Renal cortical epithelial cell (primary cell): ENCODE results near the gene FKBP5. TPM values are rescaled to one million over a fixed set of nuclear protein-coding genes. Genes with fewer than 3 reads are reported as not detected.
"Not testable (repeated sequence)": the region's sequence is repeated elsewhere in the genome, so short reads cannot be mapped to it uniquely, and the experiment has no call there.

Experiments used
- DNase-seq: peaks from one replicate; pipeline ENCODE4 v3.0.0-alpha.2; 2011; ENCODE audit warnings: low read depth
- total RNA-seq: library from RNA; depleted of rRNA; stranded (reverse); fragments of >200 nt; gene quantifications from 2 replicates; pipeline ENCODE4 v1.2.3, GENCODE V29; 2014

Gene FKBP5
- total RNA-seq, 1 donor from 2014 or later, result 146 TPM

DNA sequence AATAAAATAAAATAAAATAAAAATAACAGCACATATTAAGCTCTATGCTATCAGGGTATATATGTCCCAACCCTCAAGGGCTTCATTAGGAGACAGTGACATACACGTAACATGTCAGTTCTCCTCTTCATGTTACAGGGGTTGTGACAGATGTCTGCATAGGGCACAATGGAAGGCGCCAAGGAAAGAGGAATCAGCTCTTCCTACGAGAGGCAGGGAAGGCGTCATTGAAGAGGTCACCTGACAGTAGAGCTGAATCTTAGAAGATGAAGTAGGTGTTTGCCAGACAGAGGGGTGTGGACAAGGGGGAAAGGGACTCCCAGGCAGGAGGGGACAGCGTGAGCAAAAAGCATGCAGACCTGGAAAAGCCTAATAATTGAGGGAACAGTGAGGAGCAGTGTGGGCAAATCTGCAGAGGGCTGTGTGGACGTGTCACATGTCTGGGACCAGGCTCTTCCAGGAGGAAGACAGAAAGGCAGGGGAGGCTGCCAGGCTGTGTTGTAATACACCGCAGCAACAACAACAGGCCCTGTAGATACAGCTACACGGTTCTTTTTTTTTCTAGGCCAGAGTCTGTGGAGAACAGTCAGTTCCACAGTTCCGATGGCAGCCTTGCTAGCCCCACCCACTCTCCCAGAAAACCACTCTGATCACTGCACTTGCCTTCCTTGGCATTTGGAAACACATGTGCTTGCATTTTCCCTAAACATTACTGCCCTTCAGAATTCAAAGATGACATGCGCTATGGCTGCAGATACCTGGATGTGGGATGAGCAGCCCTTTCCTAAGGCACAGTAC lies 2.5 kb upstream of the FKBP5 start:
- peak; percentile 82 for DNase-seq

DNA sequence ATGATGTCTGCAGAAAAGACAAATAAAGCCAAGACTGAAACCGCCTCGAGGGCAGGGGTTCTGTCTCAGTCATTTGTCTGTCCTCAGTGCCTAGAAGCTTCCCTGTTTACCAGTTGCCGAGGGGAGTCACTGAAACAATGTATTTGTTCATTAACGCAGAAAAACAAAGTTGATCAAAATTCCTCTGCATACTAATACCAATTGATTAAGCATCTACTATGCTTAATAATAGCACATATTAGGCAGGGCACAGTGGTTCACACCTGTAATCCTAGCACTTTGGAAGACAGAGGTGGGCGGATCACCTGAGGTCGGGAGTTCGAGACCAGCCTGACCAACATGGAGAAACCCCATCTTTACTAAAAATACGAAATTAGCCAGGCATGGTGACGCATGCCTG lies 1.8 kb upstream of the FKBP5 start:
- DNase-seq, result no peak

- not testable (repeated sequence) for DNase-seq
Measured at GRCh38 chr6:35690006-35690405, 1.3 kb upstream of the FKBP5 start.

DNA sequence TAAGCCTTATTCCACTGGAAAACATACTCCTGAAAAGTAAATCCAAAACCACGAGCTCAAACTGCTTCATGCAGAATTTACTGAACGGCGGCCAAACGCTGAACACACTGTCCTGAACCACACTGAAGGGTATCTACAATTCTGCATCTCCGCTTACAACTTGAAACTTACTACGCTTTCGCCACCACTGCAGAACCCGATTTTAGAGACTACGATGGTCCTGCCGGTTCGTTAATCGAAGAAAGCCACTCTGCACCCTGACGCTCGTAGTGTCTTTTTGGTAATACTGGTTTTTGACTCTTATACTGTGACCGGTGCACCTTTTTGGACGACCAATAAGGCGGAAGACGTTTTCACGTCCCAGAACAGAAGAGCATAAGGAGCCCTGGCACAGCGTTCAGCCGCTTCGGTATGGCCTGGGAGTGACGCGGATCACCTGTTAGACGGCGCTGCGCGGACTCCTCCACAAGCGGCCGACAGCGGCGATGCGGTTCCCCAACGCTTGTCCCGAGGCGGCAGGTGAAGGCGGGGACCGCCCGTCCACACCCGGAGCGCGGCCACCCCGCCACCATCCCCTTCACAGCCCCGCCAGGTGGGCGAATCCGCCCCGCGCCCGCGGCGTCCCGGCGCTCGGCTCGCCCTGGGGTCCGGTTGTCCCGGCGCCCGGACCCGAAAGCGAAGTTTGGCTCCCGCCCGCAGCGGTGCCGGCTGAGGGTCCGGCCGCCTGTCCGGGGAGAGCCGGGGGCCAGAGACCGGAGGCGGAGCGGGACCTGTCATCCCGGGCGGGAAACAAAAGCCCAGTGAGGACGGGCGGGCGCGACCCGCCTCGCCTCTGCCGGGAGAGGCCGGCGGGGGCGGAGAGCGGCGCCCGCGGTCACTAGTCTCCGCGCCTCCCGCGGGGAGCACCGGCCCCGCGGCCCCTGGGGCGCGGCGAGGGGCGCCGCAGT lies 784 bp downstream of the FKBP5 start:
- no peak for DNase-seq

DNA sequence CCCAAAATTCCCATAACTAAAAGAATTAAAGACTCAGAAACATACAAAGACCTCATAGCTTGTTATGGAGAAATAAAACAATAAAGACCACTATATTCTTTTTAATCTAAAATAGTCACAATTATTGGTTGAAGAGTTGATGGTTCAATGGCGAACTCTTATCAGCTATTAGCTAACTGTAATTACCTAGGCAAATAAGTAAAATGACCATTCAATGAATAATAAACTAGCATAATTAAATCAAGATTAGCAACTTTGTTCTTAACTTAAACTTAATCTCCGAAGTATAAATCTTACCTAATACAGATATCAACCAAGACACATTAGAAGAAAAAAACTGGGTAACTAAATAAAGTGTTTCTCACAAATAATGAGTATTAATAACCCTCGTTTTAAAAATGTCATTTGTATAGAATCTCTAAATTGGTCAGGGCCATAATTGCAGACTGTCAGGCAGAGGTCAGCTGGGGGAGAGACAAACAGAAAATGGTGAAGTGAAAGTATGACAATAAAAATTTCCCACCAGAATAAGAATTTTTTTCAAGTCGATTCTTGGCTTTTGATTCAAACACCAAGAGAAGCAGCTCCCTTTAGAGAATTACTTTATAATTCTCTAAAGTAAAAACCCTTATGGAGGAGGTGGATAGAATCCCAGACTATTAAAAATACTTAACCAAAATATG lies 1.7 kb downstream of the FKBP5 start:
- no peak for DNase-seq

DNA sequence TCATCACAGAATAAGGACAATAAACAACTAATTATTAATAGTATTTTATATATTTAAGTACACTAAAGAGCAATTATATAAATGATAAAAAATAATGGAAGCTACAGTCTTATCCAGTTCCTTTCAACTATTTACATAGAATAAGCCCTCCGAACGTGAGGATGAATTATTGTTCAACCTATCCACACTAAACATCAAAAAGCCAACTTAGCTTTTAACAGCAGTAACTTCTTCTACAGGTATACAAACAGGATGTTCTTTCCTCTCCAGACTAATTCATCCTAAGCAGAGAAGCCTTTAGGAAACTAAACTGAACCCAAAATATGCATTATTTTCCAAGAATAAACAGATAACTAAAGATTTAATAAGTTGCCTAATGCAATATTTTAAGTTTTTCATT lies 2.3 kb downstream of the FKBP5 start:
- no peak for DNase-seq

DNA sequence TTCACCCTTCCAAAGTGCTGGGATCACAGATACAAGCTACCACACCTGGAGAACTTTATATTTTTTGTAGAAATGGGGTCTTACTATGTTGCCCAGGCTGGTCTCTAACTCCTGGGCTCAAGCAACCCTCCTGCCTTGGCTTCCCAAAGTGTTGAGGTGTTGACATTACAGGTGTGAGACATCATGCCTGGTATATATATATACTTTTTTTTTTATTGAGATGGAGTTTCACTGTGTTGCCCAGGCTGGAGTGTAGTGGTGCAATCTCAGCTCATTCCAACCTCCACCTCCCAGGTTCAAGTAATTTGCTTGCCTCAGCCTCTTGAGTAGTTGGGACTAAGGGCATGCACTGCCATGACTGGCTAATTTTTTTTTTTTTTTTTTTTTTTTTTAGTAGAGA lies 5.4 kb downstream of the FKBP5 start:
- no peak for DNase-seq

GRCh38 chr6:35681298-35681697 lies 7.4 kb downstream of the FKBP5 start:
- no peak for DNase-seq

GRCh38 chr6:35679399-35679798 lies 9.3 kb downstream of the FKBP5 start:
- DNase-seq, result no peak

DNA sequence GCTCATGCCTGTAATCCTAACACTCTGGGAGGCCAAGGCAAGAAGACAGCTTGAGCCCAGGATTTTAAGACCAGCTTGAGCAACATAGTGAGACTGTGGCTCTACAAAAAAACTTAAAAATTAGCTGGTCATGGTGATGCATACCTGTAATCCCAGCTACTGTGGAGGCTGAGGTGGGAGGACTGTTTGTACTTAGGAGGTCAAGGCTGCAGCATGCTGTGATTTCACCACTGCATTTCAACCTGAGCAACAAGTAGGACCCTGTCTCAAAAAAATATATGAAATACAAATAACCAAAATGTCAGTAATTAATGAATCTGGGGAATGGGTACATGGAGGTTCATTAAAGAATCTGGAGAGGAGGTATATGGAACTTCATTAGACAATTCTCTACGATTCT lies 9.9 kb downstream of the FKBP5 start:
- DNase-seq, result no peak

DNA sequence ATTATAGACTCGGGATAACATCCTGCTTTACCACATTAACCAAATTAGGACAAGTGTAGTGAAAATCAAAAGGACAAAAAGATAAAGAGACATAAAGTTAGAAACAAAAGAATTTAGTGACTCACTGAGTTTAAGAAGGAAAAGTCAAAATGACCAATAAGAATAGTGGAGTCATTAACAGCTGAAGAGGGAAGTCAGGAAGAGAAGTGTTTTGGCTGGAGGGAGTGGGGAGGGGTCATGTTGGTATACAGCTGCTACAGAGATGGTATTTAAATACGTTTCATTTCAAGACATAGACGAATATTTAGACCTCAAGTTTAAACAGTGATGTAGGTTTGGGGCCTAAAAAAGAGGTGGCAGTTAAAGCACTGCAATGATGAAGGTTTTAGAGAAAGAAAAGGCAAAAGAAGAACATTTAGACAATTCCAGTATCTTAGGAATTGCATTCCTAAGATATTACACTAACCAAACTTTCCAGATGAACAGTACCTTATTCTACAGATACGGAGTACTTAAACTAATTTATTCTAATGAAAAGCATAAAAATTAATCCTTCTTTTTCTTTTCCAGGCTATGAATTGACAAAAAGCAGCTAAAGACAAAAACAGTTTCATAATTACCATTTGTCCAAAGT lies 10.6 kb downstream of the FKBP5 start:
- peak; percentile 48 for DNase-seq

DNA sequence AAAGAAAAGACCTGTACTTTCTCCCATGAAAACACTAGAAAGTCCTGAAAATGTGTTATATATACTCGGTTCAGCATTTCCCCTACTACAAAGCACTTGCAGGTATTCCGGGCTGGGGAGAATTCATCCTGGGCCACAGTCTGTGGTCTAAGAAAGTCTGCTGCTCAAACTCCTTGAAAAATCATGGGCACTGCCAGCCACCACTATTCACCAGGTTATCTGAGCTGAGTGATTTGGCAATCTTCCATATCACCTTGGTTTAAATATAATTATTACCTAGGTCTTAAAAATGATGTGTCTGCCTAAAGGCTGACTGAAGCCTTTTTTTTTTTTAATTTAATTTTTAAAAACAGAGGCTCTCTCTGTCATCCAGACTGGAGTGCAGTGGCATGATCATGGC lies 11.3 kb downstream of the FKBP5 start:
- DNase-seq, result no peak

DNA sequence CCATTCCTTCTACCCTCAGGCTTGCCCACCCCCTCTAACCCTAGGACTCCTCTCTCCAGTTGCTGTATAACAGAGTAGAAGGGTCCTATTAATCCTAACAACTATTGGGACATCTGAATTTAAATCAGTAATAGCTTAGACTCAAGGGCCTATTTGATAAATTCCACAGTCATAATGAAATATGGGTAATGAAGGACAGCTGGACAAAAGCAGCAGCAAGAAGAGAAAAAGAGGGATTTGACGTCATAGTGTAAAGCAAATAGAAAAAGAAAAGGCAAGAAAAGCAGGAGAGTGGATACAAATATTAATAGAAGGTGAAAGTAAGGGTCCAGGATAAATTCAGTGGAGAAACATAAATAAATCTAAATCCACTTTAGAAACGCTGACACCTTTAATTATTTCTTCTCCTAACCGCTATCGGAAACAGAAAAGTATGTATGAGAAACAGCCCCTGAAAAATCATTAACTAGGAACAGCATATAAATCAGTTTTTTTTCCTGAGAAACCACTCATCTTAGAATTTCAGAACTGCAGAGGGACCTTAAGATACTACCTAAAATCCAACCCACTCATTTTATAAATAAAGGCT lies 12.8 kb downstream of the FKBP5 start:
- no peak for DNase-seq

GRCh38 chr6:35674594-35674993 lies 14.1 kb downstream of the FKBP5 start:
- DNase-seq, result no peak

DNA sequence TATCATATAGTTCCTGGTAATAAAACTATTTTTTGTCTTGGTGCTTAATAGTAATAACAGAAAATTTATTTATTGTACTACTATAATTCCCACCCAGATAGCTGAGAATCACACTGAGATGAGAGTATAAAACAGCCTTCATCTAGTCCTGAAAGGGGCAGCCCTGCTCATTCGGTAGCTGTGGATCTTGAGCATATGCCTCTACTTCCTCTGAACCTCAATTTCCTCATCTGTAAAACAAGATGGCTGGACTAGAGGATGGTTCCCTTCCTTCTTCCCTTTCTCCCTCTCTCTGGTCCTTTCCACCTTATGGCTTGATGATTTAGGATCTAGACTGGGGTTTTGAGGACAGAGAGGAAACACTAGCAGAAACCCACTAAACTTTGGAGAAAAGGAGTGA lies 15.0 kb downstream of the FKBP5 start:
- no peak for DNase-seq

DNA sequence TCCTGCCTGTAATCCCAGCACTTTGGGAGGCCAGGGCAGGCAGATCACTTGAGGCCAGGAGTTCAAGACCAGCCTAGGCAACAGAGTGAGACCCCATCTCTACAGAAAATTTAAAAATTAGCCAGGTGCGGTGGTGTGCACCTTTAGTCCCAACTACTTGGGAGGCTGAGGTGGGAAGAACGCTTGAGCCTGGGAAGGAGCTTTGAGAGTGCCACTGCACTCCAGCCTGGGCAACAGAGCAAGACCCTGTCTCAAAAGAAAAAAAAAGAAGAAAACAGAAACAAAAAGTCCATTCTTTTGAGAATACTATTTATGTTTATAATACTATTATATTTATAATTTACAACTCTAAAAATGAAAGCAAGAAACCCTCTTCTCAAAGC lies 15.4 kb downstream of the FKBP5 start:
- DNase-seq, result not testable (repeated sequence)

DNA sequence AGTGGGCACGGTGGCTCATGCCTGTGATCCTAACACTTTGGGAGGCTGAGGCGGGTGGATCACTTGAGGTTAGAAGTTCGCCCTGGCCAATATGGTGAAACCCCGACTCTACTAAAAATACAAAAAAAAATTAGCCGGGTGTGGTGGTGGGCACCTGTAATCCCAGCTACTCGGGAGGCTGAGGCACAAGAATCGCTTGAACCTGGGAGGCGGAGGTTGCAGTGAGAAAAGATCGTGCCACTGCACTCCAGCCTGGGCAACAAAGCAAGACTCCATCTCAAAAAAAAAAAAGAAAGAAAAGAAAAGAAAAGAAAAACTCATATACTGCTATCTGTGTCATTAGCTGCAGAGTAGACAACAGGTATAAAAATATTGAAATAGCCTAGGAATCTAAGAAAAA lies 18.3 kb downstream of the FKBP5 start:
- DNase-seq, result not testable (repeated sequence)

DNA sequence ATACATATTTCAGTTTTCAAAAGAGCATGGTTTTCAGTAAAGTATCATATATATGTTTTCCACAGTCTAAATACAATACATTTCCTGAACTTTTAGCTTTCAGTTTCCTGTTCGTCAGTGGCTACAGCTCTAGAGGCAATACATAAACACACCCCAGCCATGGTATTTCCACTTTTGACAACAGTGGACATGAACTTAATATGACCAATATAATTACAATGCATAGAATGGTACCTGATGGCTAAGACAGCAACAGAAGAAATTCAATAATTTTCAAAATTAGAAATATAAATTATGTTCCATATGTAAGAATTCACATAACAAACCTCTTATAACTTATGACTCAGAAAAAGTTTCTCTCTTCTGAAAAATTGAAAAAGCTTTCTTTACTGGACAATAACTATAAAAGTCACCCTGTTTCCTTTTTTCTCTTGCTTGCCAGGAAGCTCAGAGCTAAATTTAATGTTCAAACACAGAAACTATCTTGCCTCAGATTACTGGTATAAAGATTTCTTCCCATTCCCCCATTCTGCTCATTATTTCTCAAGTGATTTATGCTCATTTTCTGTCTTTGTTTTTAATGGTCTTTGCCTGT lies 19.2 kb downstream of the FKBP5 start:
- no peak for DNase-seq

DNA sequence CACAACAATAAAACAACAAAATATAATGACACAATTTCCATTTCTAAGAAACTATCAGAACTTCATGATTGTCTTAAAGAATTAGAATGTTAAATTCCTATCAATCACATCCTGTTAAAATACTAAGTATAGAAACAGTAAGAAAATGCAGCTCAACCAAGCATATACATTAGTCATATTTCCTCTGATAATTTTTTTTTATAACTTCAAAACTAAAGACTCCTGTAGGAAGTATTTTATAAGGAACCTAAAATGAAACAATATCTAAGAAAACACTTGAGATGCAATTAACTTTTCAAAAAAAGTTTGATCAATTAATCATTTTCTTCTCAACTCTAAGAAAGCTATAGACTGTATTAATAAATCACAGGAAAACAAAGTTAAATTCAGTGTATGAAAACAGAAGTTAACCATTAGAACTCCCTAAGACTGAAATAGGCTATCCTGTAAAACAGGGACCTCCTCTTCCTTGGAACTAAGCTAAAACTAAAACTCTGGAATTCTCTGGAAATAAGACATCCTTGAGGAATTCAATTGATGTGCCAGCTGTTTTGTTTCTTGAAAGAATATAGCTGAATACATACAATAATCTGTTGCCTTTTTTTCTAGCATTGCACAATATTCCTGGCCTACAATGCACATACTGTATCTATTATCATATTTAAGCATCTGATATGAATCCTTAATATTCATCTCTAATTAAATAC lies 19.8 kb downstream of the FKBP5 start:
- no peak for DNase-seq

GRCh38 chr6:35668096-35668495 lies 20.6 kb downstream of the FKBP5 start:
- no peak for DNase-seq
